Activated naive CD4-positive, alpha-beta T cell treated with anti-CD3 and anti-CD28 coated beads for 36 hours (primary cell): ENCODE measurements around the gene IMMP2L. TPM values are rescaled to one million over a fixed set of nuclear protein-coding genes. Genes with fewer than 3 reads are reported as not detected.

Source experiments
- CTCF ChIA-PET: fragments of 350-600 bp; sonication (Branson Sonifier 250); formaldehyde crosslinking; loops from one replicate; lab custom pipeline; 2021; ENCODE audit warnings: antibody characterized with exemption; lab: Charles Lee
- DNase-seq: peaks from one replicate; pipeline ENCODE4 v3.0.0-alpha.2; 2020
- H3K27ac Mint-ChIP-seq: one replicate; pipeline ENCODE4 v1.8.0; 2021; ENCODE audit warnings: mild to moderate bottlenecking, mixed read lengths
- H3K27me3 Mint-ChIP-seq: one replicate; pipeline ENCODE4 v1.8.0; 2021; ENCODE audit warnings: low read depth, mixed read lengths
- H3K36me3 Mint-ChIP-seq: one replicate; pipeline ENCODE4 v1.8.0; 2021; ENCODE audit warnings: low read depth, mixed read lengths
- H3K4me1 Mint-ChIP-seq: one replicate; pipeline ENCODE4 v1.8.0; 2021; ENCODE audit warnings: low read depth, mixed read lengths
- H3K4me3 Mint-ChIP-seq: one replicate; pipeline ENCODE4 v1.8.0; 2021; ENCODE audit warnings: mild to moderate bottlenecking, moderate library complexity, mixed read lengths
- H3K9me3 Mint-ChIP-seq: one replicate; pipeline ENCODE4 v1.8.0; 2021; ENCODE audit warnings: mixed read lengths
- intact Hi-C: fragments of 100-400 bp; cut with micrococcal nuclease; formaldehyde crosslinking; loops from one replicate; pipeline ENCODE4 v1.15.1; 2023
- total RNA-seq, 2 experiments: library from RNA; stranded (reverse); gene quantifications; one replicate each; pipeline ENCODE4 v1.2.3, GENCODE V29; 2021

IMMP2L gene
- total RNA-seq, 2 experiments from 2014 or later = 24.4 to 26.6 TPM

DNA sequence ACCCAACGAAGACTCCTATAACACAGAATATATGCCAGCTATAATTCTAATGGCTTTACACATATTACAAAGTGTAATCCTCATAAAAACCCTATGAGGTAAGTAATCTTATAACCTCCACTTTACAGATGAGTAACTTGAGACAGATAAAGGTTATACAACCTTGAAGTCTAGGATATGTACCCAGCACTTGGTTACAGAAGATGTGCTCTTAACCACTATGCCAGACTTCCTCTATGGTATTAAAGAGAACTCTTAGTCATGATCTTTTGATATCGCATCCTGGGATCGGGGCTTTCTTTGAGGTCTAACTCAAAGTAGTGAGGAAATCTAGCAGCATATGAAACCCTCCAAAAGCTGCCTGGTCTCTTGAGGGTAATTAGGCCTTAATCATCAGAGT is 790.6 kb downstream of the IMMP2L start:
- intact Hi-C loops = no loop called here
- CTCF ChIA-PET = no interaction called here
- Mint-ChIP-seq H3K4me3 (no peak overlapping the region), H3K27ac (no peak overlapping the region), H3K27me3 (no peaks in the 10 kb centered on the region), H3K4me1 (no peaks in the 10 kb centered on the region), H3K36me3 (no peaks in the 10 kb centered on the region), H3K9me3 (no peaks in the 10 kb centered on the region)
- DNase-seq = no peak

DNA sequence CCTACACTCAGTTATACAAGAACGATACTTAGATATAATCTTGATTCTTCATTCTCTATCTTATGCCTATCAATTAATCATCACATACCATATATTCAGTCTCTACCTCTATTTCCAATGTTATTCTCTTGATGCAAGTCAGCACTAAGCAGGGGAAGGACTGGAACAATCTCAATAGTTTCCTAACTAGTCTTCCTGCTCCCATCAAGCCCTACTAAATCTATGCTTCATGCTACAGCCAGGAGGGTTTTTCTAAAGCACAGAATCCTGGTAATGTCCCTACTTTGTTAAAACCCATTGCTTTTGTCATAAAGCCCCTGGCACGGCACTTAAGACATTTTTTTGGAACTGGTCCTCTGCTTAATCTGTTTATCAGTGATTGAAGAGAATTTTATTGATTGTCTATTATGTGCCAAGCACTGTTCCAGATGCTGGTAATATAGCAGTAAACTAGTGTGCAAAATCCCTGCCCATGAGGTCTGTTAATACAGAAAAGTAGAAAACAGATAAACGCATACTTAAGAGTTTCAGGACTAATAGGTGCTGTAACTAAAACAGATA is 794.7 kb downstream of the IMMP2L start:
- Mint-ChIP-seq H3K36me3 (no peaks in the 10 kb centered on the region), H3K9me3 (no peaks in the 10 kb centered on the region), H3K4me3 (no peak overlapping the region), H3K4me1 (no peaks in the 10 kb centered on the region), H3K27ac (no peak overlapping the region), H3K27me3 (no peaks in the 10 kb centered on the region)
- intact Hi-C loops = no loop called here
- no peak for DNase-seq
- CTCF ChIA-PET = no interaction called here

DNA sequence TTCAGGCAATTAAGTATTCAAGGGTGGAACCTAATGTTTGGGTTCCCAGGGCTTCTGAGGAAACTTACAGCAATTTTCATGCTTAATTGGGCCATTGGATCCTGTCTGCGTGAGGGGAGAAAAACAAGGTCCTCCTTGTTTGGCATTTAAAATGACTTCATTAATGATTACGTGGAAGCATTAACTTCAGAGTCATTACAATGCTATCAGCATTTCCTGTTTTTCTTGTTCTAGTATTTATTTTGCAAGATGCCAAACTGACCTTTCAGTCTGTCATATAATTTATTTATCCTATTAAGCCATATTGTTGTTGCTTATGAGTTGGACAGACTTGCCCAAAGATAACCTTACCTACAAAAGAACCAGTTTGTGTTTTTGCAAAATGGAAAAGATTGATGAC is 795.4 kb downstream of the IMMP2L start:
- Mint-ChIP-seq H3K4me1 (no peaks in the 10 kb centered on the region), H3K27me3 (no peaks in the 10 kb centered on the region), H3K36me3 (no peaks in the 10 kb centered on the region), H3K4me3 (no peak overlapping the region), H3K9me3 (no peaks in the 10 kb centered on the region), H3K27ac (no peak overlapping the region)
- no peak for DNase-seq
- CTCF ChIA-PET = no interaction called here
- intact Hi-C loops = no loop called here

GRCh38 chr7:110764852-110765251 is 797.4 kb downstream of the IMMP2L start:
- DNase-seq = no peak
- Mint-ChIP-seq H3K27ac (no peak overlapping the region), H3K27me3 (no peaks in the 10 kb centered on the region), H3K4me3 (no peak overlapping the region), H3K36me3 (no peaks in the 10 kb centered on the region), H3K4me1 (no peaks in the 10 kb centered on the region), H3K9me3 (no peaks in the 10 kb centered on the region)
- CTCF ChIA-PET = no interaction called here
- intact Hi-C loops = no loop called here

GRCh38 chr7:110762546-110763225 is 799.6 kb downstream of the IMMP2L start:
- Mint-ChIP-seq H3K27me3 (no peaks in the 10 kb centered on the region), H3K36me3 (no peaks in the 10 kb centered on the region), H3K27ac (no peak overlapping the region), H3K4me1 (no peaks in the 10 kb centered on the region), H3K9me3 (no peaks in the 10 kb centered on the region), H3K4me3 (no peak overlapping the region)
- CTCF ChIA-PET = interaction anchor here (0.6 kb wide), 1 partner anchor 13 kb away, joined by 4 read pairs; no protein-coding TSS in a partner anchor
- DNase-seq = no peak
- intact Hi-C loops = no loop called here

GRCh38 chr7:110760341-110760740 is 802.0 kb downstream of the IMMP2L start:
- H3K27ac Mint-ChIP-seq = no peak overlapping the region
- no peaks in the 10 kb centered on the region for H3K27me3 Mint-ChIP-seq
- DNase-seq = no peak
- H3K36me3 Mint-ChIP-seq = no peaks in the 10 kb centered on the region
- H3K4me3 Mint-ChIP-seq = no peak overlapping the region
- intact Hi-C loops = no loop called here
- no peaks in the 10 kb centered on the region for H3K4me1 Mint-ChIP-seq
- no peaks in the 10 kb centered on the region for H3K9me3 Mint-ChIP-seq
- CTCF ChIA-PET = no interaction called here

- no peak overlapping the region for H3K27ac Mint-ChIP-seq
- H3K36me3 Mint-ChIP-seq = no peaks in the 10 kb centered on the region
- no peak overlapping the region for H3K4me3 Mint-ChIP-seq
- H3K4me1 Mint-ChIP-seq = no peaks in the 10 kb centered on the region
- DNase-seq = no peak
- no peaks in the 10 kb centered on the region for H3K27me3 Mint-ChIP-seq
- CTCF ChIA-PET = no interaction called here
- intact Hi-C loops = no loop called here
- no peaks in the 10 kb centered on the region for H3K9me3 Mint-ChIP-seq
Observed at GRCh38 chr7:110759069-110759468, 803.2 kb downstream of the IMMP2L start.

GRCh38 chr7:110754649-110755048 is 807.6 kb downstream of the IMMP2L start:
- Mint-ChIP-seq H3K9me3 (no peaks in the 10 kb centered on the region), H3K36me3 (no peaks in the 10 kb centered on the region), H3K4me3 (no peak overlapping the region), H3K27ac (no peak overlapping the region), H3K4me1 (no peaks in the 10 kb centered on the region), H3K27me3 (no peaks in the 10 kb centered on the region)
- DNase-seq = no peak
- CTCF ChIA-PET = interaction anchor here (0.6 to 1.5 kb wide), 2 partner anchors 11 to 784 kb away, joined by 3 to 5 read pairs; no protein-coding TSS in a partner anchor
- intact Hi-C loops = no loop called here

DNA sequence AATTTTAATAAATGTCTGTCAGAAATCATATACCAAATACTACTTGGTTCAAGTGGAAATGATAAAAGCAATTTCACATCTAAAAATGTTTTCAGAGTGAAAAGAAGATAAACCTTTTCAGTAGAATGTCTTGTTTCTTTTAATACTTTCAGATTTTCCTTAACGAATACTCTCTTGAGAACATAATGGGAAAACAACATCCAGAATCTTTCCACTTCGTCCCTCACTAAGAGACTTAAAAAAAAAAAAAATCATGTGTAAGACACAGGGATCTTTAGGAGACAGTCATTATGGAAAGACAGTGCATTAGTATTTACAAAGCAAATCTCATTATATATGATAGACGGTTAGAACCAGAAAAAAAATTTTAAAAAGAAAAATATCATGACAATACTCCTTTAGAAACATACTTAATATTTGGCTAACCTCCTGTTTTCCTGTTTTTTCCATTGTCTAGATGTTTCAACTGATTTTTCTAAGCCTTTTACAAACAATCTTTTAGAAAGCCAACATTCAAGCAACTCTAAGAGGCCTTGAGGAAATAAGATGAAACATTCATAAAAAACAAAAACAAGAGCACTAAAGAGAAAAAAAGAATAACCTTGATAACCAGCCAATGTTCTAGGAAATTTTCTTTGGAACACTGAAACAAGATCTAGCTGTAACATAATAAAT is 811.2 kb downstream of the IMMP2L start:
- DNase-seq = no peak
- Mint-ChIP-seq H3K4me3 (no peak overlapping the region), H3K4me1 (no peaks in the 10 kb centered on the region), H3K9me3 (peaks cover 20% of the 10 kb centered on the region), H3K27ac (no peak overlapping the region), H3K27me3 (no peaks in the 10 kb centered on the region), H3K36me3 (peaks cover 12% of the 10 kb centered on the region)
- CTCF ChIA-PET = no interaction called here
- intact Hi-C loops = no loop called here

DNA sequence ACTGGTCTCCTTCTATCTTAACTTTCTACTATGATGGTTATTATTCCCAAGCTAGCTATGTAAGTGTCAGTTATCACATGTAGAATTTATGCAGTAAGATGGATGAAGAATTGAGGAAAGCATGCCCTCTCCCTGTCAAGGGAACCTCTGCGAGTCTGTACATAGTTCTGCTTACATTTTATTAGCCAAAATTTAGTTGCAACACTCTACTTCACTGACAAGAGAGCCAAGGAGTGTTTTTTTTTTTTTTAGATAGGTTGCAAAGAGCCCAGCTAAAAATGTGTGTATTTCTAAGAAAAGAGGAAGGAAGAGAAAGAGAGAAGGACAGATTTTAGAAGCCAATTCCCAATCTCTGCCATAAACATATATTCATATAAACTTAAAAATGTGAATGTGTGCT is 829.1 kb downstream of the IMMP2L start:
- no peaks in the 10 kb centered on the region for H3K27me3 Mint-ChIP-seq
- CTCF ChIA-PET = interaction anchor here (0.6 kb wide), 1 partner anchor 249 kb away, joined by 3 read pairs; no protein-coding TSS in a partner anchor
- no peak for DNase-seq
- intact Hi-C loops = loop anchor here (5.0 kb wide), 1 partner anchor 51 kb away; no protein-coding TSS in a partner anchor
- no peaks in the 10 kb centered on the region for H3K4me1 Mint-ChIP-seq
- peaks cover 1% of the 10 kb centered on the region for H3K9me3 Mint-ChIP-seq
- no peak overlapping the region for H3K27ac Mint-ChIP-seq
- H3K4me3 Mint-ChIP-seq = no peak overlapping the region
- H3K36me3 Mint-ChIP-seq = no peaks in the 10 kb centered on the region

DNA sequence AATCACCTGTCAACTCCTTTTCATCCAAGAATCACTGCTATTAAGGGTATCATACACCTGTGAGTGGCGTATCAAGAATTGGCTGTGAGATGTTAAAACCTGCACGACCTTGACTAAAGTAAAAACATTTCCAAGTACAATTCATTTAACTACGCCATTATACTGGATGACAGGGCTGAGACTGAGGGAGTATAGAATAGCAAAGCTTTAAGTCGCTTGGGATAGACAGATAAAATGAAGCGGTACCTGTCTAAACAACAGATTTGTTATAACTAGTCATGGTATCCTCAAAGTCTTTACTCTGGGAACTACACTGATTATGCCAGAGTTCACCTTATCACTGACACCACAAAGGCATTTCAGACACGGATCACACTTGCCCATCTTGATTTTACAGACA is 837.5 kb downstream of the IMMP2L start:
- H3K4me1 Mint-ChIP-seq = no peaks in the 10 kb centered on the region
- no peaks in the 10 kb centered on the region for H3K27me3 Mint-ChIP-seq
- DNase-seq = no peak
- CTCF ChIA-PET = no interaction called here
- no peak overlapping the region for H3K4me3 Mint-ChIP-seq
- H3K27ac Mint-ChIP-seq = no peak overlapping the region
- H3K9me3 Mint-ChIP-seq = no peaks in the 10 kb centered on the region
- intact Hi-C loops = no loop called here
- H3K36me3 Mint-ChIP-seq = peaks cover 2% of the 10 kb centered on the region

DNA sequence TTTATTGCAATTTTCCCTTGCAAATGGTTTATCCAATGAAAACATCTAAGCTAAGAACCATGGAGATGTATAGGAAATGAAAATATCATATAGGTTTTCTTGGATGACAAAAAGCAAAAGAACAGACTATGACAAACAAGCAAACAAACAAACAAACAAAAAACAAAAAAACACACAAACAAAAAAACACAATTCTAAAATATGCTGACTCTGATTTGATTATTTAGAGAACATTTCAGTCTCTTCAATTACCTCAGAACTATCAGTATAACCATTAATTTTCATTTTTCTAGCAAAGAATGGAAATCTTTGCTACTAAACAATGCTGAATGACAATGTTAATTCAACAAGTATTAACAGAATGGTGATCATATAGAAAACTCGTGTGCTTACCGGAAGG is 840.9 kb downstream of the IMMP2L start:
- H3K4me3 Mint-ChIP-seq = no peak overlapping the region
- CTCF ChIA-PET = interaction anchor here (1.3 kb wide), 1 partner anchor 377 kb away, joined by 7 read pairs; no protein-coding TSS in a partner anchor

More for the DNA sequence above, 840.9 kb downstream of the IMMP2L start:
- Mint-ChIP-seq H3K27ac (no peak overlapping the region), H3K4me1 (no peaks in the 10 kb centered on the region), H3K27me3 (no peaks in the 10 kb centered on the region), H3K36me3 (peaks cover 2% of the 10 kb centered on the region), H3K9me3 (no peaks in the 10 kb centered on the region)
- no peak for DNase-seq
- intact Hi-C loops = no loop called here
